ENCODE data around the gene TMEM178B.
"Not testable (repeated sequence)": the region's sequence is repeated elsewhere in the genome, so short reads cannot be mapped to it uniquely, and the experiment has no call there.

The TMEM178B gene

DNA sequence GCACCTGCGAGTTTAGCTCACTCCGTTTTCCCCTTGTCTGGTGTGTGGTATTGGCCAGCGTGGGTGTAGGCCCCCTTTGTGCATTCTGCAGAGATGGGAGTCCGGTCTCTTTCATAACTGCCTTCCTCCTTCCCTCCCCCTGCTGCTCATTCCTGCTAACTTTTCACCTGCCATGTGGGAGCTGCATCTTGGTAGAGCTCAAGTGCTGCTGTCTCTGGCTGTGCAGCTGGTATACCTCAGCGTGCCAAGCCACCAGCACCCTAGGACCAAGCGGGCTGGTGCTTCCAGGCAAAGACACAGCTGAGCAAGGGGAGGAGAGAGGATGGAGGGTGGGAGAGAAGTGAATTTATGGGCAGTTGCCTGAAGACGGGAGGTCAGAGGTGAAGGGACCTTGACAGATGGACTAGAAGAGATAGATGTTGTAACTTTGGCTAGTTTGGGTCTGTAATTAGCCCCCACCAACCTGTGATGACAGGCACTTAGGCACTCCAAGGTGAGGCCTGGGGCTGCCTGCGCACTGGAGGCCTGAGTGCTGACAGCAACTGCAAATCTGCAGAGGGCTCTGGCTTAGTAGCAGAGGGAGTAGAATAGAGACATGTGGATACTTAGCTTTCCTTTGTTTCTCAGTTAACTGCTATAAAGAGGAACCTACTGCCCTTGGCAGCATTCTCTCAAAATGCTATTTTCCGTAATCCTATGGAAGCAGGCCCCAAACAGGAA lies 328.6 kb downstream of the TMEM178B start:
- POLR2A ChIA-PET: no interaction called here

DNA sequence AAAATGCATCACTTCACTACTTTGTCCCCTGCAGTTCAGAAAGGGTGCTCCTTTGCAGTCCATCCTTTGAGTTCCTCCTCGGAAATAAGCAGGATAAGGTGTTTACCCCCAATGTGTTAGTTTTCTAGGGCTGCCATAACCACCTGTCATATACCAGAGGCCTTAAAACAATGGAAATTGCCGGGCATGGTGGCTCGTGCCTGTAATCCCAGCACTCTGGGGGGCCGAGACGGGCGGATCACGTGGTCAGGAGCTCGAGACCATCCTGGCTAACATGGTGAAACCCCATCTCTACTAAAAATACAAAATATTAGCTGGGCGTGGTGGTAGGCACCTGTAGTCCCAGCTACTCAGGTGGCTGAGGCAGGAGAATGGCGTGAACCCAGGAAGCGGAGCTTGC lies 330.0 kb downstream of the TMEM178B start:
- H3K27ac ChIP-seq (ENCODE audit: extremely low read depth, low read depth, low read length); CTCF ChIA-PET; H3K9me3 ChIP-seq (ENCODE audit: control insufficient read depth, insufficient read depth, low read depth, low read length); H3K4me1 ChIP-seq (ENCODE audit: control insufficient read depth, insufficient read depth, low read length); H3K36me3 ChIP-seq (ENCODE audit: control insufficient read depth in 2 of 2, insufficient read depth in 1 of 2, low read length in 2 of 2); H3K4me3 ChIP-seq (ENCODE audit: low read depth, low read length); POLR2A ChIA-PET: not testable (repeated sequence)

More for the DNA sequence above, 328.6 kb downstream of the TMEM178B start:
- H3K4me3 ChIP-seq (ENCODE audit: low read depth, low read length): no peak overlapping the region
- CTCF ChIA-PET: interaction anchor here (0.7 kb wide), 1 partner anchor 72 kb away, joined by 3 read pairs; no protein-coding TSS in a partner anchor
- H3K27ac ChIP-seq (ENCODE audit: extremely low read depth, low read depth, low read length): no peak overlapping the region
- TF ChIP-seq ZNF521 (tag by site-specific recombination; IDR thresholded peaks at IDR 0.05) (no peak), ZNF211 (tag by site-specific recombination; IDR thresholded peaks at IDR 0.05; ENCODE audit: low read depth) (no peak), OVOL3 (tag by site-specific recombination; IDR thresholded peaks at IDR 0.05) (no peak), ZNF548 (tag by site-specific recombination; IDR thresholded peaks at IDR 0.05) (no peak), ZNF544 (tag by site-specific recombination; IDR thresholded peaks at IDR 0.05) (no peak), ZNF146 (tag by site-specific recombination; IDR thresholded peaks at IDR 0.05) (no peak), GLI2 (tag by site-specific recombination; IDR thresholded peaks at IDR 0.05; ENCODE audit: borderline replicate concordance, low read depth) (no peak), SP2 (tag by site-specific recombination; IDR thresholded peaks at IDR 0.05) (no peak), ZNF792 (tag by site-specific recombination; IDR thresholded peaks at IDR 0.05) (no peak), ZNF37A (tag by site-specific recombination; IDR thresholded peaks at IDR 0.05) (no peak), ZNF214 (tag by site-specific recombination; IDR thresholded peaks at IDR 0.05; ENCODE audit: borderline replicate concordance) (no peak), ZNF354C (tag by site-specific recombination; IDR thresholded peaks at IDR 0.05; ENCODE audit: borderline replicate concordance, low read depth) (no peak), ZNF174 (tag by site-specific recombination; IDR thresholded peaks at IDR 0.05) (no peak)
- TF ChIP-seq, protein P1, sequence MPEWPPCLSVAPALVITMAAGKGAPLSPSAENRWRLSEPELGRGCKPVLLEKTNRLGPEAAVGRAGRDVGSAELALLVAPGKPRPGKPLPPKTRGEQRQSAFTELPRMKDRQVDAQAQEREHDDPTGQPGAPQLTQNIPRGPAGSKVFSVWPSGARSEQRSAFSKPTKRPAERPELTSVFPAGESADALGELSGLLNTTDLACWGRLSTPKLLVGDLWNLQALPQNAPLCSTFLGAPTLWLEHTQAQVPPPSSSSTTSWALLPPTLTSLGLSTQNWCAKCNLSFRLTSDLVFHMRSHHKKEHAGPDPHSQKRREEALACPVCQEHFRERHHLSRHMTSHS (tag by site-specific recombination; IDR thresholded peaks at IDR 0.05): no peak
- TF ChIP-seq, protein P2, sequence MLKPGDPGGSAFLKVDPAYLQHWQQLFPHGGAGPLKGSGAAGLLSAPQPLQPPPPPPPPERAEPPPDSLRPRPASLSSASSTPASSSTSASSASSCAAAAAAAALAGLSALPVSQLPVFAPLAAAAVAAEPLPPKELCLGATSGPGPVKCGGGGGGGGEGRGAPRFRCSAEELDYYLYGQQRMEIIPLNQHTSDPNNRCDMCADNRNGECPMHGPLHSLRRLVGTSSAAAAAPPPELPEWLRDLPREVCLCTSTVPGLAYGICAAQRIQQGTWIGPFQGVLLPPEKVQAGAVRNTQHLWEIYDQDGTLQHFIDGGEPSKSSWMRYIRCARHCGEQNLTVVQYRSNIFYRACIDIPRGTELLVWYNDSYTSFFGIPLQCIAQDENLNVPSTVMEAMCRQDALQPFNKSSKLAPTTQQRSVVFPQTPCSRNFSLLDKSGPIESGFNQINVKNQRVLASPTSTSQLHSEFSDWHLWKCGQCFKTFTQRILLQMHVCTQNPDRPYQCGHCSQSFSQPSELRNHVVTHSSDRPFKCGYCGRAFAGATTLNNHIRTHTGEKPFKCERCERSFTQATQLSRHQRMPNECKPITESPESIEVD (tag by site-specific recombination; IDR thresholded peaks at IDR 0.05): no peak
- no peaks in the 10 kb centered on the region for H3K4me1 ChIP-seq (ENCODE audit: control insufficient read depth, insufficient read depth, low read length)
- no peaks in the 10 kb centered on the region for H3K36me3 ChIP-seq (ENCODE audit: control insufficient read depth in 2 of 2, insufficient read depth in 1 of 2, low read length in 2 of 2)
- no peaks in the 10 kb centered on the region for H3K9me3 ChIP-seq (ENCODE audit: control insufficient read depth, insufficient read depth, low read depth, low read length)

DNA sequence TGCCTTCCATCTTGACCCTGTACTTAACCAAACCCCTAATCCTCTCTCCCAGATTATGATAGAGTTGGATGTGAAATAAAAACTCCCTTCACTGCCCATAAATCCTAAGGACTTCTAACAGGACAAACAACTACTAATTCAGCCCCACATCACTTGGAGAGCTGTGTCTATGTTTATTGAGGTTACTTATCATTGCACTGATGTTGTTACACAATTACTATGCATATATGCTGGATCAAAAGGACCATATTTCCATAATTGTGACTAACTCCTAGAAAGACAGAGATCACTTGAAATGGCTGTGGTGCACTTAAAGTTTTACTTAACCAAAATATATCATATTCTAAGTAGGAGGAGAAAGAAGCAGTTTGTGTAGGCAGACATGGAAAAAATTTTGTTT lies 332.5 kb downstream of the TMEM178B start:
- CTCF ChIA-PET: interaction anchor here (0.5 kb wide), 1 partner anchor 597 kb away, joined by 3 read pairs; no protein-coding TSS in a partner anchor
- no peaks in the 10 kb centered on the region for H3K9me3 ChIP-seq (ENCODE audit: control insufficient read depth, insufficient read depth, low read depth, low read length)
- no peak overlapping the region for H3K4me3 ChIP-seq (ENCODE audit: low read depth, low read length)
- no peaks in the 10 kb centered on the region for H3K4me1 ChIP-seq (ENCODE audit: control insufficient read depth, insufficient read depth, low read length)
- H3K27ac ChIP-seq (ENCODE audit: extremely low read depth, low read depth, low read length): no peak overlapping the region
- TF ChIP-seq ZNF24 (tag by site-specific recombination; IDR thresholded peaks at IDR 0.05): no peak
- TF ChIP-seq, protein P3, sequence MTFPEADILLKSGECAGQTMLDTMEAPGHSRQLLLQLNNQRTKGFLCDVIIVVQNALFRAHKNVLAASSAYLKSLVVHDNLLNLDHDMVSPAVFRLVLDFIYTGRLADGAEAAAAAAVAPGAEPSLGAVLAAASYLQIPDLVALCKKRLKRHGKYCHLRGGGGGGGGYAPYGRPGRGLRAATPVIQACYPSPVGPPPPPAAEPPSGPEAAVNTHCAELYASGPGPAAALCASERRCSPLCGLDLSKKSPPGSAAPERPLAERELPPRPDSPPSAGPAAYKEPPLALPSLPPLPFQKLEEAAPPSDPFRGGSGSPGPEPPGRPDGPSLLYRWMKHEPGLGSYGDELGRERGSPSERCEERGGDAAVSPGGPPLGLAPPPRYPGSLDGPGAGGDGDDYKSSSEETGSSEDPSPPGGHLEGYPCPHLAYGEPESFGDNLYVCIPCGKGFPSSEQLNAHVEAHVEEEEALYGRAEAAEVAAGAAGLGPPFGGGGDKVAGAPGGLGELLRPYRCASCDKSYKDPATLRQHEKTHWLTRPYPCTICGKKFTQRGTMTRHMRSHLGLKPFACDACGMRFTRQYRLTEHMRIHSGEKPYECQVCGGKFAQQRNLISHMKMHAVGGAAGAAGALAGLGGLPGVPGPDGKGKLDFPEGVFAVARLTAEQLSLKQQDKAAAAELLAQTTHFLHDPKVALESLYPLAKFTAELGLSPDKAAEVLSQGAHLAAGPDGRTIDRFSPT (tag by site-specific recombination; IDR thresholded peaks at IDR 0.05): no peak
- TF ChIP-seq, protein P4, sequence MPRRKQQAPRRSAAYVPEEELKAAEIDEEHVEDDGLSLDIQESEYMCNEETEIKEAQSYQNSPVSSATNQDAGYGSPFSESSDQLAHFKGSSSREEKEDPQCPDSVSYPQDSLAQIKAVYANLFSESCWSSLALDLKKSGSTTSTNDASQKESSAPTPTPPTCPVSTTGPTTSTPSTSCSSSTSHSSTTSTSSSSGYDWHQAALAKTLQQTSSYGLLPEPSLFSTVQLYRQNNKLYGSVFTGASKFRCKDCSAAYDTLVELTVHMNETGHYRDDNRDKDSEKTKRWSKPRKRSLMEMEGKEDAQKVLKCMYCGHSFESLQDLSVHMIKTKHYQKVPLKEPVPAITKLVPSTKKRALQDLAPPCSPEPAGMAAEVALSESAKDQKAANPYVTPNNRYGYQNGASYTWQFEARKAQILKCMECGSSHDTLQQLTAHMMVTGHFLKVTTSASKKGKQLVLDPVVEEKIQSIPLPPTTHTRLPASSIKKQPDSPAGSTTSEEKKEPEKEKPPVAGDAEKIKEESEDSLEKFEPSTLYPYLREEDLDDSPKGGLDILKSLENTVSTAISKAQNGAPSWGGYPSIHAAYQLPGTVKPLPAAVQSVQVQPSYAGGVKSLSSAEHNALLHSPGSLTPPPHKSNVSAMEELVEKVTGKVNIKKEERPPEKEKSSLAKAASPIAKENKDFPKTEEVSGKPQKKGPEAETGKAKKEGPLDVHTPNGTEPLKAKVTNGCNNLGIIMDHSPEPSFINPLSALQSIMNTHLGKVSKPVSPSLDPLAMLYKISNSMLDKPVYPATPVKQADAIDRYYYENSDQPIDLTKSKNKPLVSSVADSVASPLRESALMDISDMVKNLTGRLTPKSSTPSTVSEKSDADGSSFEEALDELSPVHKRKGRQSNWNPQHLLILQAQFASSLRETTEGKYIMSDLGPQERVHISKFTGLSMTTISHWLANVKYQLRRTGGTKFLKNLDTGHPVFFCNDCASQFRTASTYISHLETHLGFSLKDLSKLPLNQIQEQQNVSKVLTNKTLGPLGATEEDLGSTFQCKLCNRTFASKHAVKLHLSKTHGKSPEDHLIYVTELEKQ (tag by site-specific recombination; IDR thresholded peaks at IDR 0.05; ENCODE audit: borderline replicate concordance): no peak
- POLR2A ChIA-PET: no interaction called here
- H3K36me3 ChIP-seq (ENCODE audit: control insufficient read depth in 2 of 2, insufficient read depth in 1 of 2, low read length in 2 of 2): no peaks in the 10 kb centered on the region
